Stimulated activated CD8-positive, alpha-beta memory T cell treated with anti-CD3 and anti-CD28 coated beads, Interleukin-7, amount 100 ng/mL, for 1 hour (primary cell): ENCODE measurements around the gene ACTL10.

Experiments
- DNase-seq, 2 donors: peaks; one replicate each; pipeline ENCODE4 v3.0.0-alpha.2; 2020; ENCODE audit warnings: low read depth in 2 of 2

Gene ACTL10

GRCh38 chr20:33676652-33677645 lies 10.2 kb downstream of the ACTL10 start:
- no peak for DNase-seq

DNA sequence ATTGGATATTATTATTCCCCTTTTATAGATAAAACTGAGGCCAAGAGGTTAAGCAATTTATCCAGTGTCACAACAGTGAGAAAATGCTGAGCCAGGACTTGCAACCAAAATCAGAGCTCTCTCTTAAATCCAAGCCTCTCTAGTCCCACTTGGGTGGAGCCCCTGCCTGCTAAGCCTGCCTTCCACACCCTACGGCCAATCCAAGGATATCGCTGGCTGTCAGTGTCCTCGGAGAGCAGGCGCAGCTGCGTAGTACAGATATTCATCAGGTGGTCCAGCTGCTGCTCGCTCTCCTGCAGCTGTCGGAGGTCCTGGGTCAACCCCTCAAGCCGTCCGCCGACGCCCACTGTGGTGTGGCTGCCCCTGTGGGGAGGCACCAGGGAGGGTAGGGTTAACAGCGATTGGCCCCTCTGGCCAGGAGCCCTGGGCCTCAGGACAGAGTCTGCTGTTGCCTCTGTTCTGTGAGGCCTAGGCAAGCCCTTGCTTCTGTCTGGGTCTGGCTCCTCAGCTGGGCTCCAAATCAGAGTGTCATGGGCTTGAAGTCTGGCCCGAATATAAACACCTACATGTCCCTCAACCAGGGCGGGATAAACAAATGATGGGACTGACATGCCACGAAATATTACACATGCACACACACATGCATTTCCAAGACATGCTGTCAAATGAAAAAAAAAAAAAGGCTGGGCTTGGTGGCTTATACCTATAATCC lies 11.4 kb downstream of the ACTL10 start:
- no peak for DNase-seq

DNA sequence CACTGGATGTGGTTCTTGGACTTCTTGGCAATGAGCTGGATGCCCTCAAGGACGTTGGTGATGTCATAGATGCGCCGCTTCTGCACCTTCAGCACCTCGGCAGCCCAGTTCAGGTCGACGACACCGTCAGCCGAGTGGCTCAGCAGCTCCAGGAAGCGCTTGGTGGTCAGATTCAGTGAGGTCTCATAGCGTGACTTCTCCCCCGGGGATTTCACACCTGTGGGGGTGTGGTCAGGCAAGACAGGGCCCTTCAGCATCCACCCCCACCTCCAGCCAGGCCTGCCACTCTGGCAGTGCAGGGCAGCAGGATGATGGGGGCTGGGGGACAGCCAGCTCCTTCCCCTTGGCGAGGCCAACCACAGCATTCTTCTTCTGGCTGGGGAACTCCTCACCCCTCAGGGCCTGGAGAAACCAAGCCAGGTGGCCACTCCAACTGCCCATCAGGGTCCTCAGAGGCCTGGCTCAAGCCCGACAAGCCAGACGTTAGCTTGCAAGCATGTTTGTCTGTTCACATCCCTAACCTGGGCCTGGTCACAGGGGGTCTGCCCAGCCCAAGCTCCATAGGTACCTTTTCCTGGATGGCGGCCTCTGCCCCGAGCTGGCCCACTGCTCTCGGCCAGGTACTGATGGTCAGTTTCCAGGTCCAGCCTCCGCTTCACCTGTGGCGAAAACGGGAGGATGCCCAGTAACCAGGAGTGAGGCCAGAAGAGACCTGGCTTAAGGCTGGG lies 13.2 kb downstream of the ACTL10 start:
- no peak for DNase-seq

DNA sequence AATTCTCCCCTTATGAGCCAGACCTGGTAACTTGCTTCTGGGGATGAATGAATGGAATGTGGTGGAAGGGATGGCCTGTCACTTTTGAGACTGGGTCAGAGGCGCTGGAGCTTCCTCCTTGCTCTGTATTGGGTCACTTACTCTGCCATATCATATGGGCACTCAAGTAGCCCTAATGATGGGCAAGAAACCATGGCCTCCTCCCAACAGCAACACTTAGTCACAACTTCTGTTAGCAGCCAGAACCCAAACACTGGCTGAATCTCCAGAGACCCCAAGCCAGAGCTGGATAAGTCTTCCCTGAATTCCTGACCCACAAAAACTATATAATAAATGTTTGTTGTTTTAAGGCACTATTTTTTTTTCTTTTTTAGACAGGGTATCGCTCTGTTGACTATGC lies 13.9 kb downstream of the ACTL10 start:
- no peak for DNase-seq

GRCh38 chr20:33681288-33681687 lies 14.5 kb downstream of the ACTL10 start:
- no peak for DNase-seq

DNA sequence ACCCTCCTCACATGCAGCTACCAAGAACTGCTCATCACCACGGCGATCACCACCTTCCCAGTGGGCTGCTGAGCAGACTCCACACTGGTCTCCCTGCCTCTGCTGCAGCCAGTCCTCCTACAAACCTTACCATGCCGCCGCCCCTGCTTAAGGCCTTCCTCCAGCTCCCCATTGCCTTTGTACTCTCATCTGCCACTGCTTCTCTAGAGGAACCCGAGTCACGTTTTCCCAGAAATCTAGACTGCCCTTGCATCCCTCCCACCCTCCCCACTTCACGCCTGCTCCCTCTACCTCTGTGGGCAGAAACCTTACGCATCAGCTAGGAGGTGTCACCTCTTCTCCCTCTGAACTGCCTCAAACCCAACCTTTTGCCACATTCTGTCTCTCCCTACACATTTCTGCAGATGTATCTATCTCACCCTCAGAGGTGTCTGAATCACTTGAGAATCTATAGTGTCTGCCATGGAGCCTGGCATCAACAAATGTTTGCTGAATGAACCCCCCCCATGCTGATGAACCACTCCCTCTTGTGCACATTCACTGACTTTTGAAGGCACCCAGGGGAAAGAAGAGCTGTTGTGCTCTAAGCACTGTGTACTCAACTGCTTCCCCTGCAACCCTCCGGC lies 15.1 kb downstream of the ACTL10 start:
- no peak for DNase-seq

GRCh38 chr20:33684533-33685327 lies 18.0 kb downstream of the ACTL10 start:
- DNase-seq = no peak

DNA sequence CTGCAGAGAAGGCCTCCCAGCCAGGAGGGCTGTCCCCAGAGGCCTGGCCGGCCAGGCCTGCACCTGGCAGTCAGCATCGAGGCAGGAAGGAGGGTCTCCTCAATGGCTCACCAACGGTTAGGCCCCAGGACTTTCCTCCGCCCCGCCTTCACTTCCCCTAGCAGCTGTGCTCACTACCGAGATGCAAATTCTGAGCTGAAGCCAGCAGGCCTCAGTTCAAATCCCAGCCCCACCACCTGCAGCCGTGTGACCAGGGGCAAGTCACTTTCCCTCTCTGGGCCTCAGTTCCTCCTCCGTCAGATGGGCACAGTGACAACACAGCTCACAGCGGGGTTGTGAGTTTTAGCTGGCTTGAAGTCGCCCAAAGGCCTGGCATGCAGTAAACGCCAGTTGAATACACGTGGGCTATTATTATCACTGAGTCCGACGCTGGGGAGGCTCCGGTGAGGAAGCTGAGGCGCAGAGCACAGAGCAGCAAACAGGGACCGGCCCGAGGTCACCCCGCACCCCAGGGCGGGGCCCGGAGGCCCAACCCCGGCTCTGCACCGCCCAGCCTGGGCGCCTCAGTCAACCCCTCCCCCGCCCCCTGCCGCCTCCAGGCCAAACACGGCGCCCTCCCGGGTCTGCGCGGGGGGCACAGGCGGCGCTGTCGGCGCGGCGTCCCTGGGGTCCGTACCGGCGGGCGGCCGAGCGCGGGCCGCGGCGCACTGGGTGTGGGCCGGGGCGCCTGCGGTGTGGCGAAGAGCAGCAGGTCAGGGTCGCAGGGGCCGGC lies 18.8 kb downstream of the ACTL10 start:
- no peak for DNase-seq

GRCh38 chr20:33686100-33686983 lies 19.6 kb downstream of the ACTL10 start, which contains the start of gene E2F1:
TSS of gene E2F1 (minus strand) at chr20:33686385. CDS start at chr20:33686264, 121 bp downstream.
- peak; percentile 88 to 91 for DNase-seq

- DNase-seq = no peak
Measured at GRCh38 chr20:33686984-33687366, 20.2 kb downstream of the ACTL10 start.

DNA sequence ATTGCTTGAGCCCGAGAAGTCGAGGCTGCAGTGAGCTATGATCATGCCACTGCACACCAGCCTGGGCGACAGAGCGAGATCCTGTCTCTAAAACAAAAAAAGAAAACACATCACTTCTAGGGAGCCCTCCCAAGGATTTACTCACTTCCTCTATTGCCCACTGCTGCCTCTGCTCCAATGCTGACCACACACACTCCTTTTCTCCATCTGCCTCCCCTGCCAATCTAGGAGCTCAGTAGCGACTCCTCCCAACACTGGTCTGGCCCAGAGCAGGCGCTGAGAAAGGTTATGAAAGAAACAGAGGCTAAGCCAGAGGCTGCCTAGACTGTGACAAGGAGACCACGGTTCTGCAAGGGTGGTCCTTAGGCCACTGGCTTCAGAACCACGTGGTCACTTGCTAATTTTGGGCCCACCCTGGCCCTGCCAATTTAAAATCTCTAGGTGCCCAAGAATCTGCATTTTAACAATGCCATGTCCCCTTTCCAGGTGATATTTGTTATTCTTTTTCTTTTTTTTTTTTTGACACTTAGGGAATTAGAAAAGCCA lies 20.7 kb downstream of the ACTL10 start:
- DNase-seq = no peak

DNA sequence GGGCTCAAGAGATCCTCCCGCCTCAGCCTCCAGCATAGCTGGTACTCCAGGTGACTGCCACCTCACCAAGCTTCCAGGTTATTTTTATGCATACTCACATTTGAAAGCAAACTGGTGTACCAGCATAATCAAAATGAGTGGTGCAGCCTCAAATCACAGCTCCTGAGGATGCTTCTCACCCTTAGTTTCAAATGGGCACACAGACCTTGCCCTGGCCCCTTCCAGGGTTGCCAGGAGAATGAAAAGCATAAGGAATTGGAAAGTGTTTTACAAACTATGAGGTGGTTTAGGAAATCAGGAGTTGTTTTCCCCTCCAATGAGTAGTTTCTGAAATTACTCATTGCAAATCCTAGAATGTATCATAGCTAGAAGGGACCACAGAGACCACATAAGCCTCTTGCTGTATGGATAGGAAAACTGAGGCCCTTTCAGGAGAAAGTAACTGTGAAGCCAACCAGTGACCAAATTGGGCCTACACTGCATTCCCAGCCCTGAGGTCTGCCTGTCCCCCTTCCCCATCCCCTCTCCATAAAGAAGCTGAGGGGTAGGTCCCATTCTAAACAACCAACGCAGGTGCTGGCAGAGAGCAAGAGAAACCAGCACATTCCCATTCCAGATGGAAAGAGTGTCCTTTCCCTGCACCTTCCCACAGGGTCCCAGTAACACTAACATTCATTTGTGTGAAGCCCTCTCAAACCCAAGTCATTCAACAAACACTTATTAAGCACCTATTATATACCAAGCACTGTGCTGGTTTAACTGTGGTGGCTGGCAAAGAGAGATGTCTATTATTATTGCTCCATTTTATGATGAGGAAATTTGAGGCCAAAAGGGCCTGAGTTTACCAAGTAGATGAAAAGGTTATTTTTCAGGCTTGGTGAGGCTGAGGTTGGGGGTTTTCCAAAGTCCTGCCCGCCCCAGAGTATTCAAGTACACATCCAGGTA lies 21.5 kb downstream of the ACTL10 start:
- DNase-seq = no peak

GRCh38 chr20:33688938-33689424 lies 22.2 kb downstream of the ACTL10 start:
- DNase-seq = no peak

- no peak for DNase-seq
Measured at GRCh38 chr20:33689493-33689892, 22.8 kb downstream of the ACTL10 start.

- DNase-seq = peak in 1 of 2 donors; percentile 14
Measured at GRCh38 chr20:33689973-33690372, 23.2 kb downstream of the ACTL10 start.

GRCh38 chr20:33693289-33693688 lies 26.5 kb downstream of the ACTL10 start:
- no peak for DNase-seq
